ENCODE data around the gene TMEM245. TPM values are rescaled to one million over a fixed set of nuclear protein-coding genes. Genes with fewer than 3 reads are reported as not detected.

TMEM245 gene
- total RNA-seq, 1 experiment from 2014 or later: 110 TPM

DNA sequence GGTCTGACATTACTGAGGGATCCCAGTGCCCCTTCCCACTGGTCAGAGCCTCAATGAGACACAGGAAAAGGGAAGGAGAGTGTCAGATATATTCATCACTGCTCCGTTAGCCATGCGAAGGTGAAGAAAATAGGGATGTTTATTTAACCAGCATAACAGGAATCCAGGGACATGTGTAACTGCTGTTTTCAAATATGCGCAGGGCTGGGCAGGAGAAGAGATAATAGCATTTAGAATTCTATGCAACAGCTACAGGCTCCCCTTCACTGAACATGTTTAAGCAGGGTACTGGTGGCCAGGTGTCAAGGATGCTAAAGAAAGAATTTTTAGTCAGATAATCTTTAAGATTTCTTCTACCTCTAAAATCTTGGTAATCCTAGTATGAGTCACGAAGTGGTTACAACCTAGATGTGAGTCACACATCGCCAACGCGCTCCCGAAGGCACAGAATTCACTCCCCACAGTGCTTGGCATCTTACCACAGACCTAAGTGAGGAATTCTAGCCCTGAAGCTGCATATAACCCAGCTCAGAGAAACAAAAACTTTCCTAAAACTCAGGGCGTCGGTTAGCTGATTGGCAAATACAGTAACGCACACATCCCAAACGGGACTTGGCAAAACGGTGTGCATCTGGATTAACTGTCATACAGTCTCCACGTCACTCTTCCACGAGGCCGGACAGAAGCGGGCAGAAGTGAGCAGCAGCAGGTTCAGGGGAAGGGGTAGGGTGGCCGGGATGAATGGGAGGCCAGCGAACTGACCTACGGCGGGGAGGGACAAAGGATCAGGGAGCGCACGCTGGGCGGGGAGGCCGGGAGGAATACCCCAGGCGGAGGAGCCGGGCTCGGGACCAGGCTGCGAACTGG is 107.5 kb downstream of the TMEM245 start:
- ChIA-PET CTCF (no interaction called here), POLR2A (no interaction called here)
- no peaks in the 10 kb centered on the region for H3K9me3 Mint-ChIP-seq (ENCODE audit: unreplicated experiment)
- peak overlapping the region; percentile 94 for H3K4me3 Mint-ChIP-seq (ENCODE audit: unreplicated experiment)
- H3K27me3 Mint-ChIP-seq (ENCODE audit: insufficient read depth, unreplicated experiment): no peaks in the 10 kb centered on the region
- peak; percentile 52 to 61 for DNase-seq
- no peaks in the 10 kb centered on the region for H3K9me3 ChIP-seq
- intact Hi-C loops (cut with micrococcal nuclease; ENCODE audit: unreplicated experiment): loop anchor here (2.0 kb wide), 1 partner anchor 309 kb away; the partner anchor contains the start of gene EPB41L4B
- H3K4me3 ChIP-seq (ENCODE audit: low read depth, low read length): peak overlapping the region; percentile 73
- peak overlapping the region; percentile 77 for H3K27ac Mint-ChIP-seq (ENCODE audit: unreplicated experiment)
- H3K27me3 ChIP-seq (replicated peaks; ENCODE audit: control insufficient read depth, insufficient read depth, low read length): no peaks in the 10 kb centered on the region
- H3K4me1 Mint-ChIP-seq (ENCODE audit: low read depth, unreplicated experiment): peaks cover 20% of the 10 kb centered on the region
- H3K36me3 ChIP-seq (ENCODE audit: control insufficient read depth, insufficient read depth, low read length): no peaks in the 10 kb centered on the region; the same call in 1 of the 2 replicates
- TF ChIP-seq, protein P1, sequence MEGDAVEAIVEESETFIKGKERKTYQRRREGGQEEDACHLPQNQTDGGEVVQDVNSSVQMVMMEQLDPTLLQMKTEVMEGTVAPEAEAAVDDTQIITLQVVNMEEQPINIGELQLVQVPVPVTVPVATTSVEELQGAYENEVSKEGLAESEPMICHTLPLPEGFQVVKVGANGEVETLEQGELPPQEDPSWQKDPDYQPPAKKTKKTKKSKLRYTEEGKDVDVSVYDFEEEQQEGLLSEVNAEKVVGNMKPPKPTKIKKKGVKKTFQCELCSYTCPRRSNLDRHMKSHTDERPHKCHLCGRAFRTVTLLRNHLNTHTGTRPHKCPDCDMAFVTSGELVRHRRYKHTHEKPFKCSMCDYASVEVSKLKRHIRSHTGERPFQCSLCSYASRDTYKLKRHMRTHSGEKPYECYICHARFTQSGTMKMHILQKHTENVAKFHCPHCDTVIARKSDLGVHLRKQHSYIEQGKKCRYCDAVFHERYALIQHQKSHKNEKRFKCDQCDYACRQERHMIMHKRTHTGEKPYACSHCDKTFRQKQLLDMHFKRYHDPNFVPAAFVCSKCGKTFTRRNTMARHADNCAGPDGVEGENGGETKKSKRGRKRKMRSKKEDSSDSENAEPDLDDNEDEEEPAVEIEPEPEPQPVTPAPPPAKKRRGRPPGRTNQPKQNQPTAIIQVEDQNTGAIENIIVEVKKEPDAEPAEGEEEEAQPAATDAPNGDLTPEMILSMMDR (IDR thresholded peaks at IDR 0.05; ENCODE audit: insufficient read depth in 1 of 2, low read depth in 1 of 2, low read length in 1 of 2, severe bottlenecking in 1 of 2, unreplicated experiment in 1 of 2): no peak
- TSS peak; percentile 36 for BruUV-seq (replicated peaks)
- peaks cover 44% of the 10 kb centered on the region for H3K4me1 ChIP-seq
- H3K36me3 Mint-ChIP-seq (ENCODE audit: insufficient read depth, unreplicated experiment): peaks cover 64% of the 10 kb centered on the region

DNA sequence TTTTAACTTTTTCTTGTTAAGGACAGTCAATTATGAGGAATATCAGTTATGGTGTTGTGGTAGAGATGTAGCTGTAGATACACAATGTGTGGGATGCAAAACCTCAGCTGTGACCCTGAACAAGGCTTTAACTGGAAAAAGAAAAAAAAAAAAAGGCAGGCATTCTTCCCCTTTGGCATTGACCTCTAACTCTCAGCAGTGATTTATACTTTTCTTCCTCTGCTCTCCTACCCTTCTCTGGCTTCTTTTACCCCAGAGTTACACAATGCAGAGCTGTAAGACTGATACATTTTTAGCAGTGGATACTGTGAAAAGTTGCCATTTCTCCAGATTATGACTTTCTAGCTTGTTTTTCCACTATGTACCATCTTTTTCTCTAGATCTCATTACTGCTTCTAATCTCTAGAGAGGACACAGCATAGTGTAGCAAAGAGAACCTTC is 108.5 kb downstream of the TMEM245 start:
- H3K4me3 ChIP-seq (ENCODE audit: low read depth, low read length): no peak overlapping the region
- peak overlapping the region; percentile 77 for H3K27ac Mint-ChIP-seq (ENCODE audit: unreplicated experiment)

DNA sequence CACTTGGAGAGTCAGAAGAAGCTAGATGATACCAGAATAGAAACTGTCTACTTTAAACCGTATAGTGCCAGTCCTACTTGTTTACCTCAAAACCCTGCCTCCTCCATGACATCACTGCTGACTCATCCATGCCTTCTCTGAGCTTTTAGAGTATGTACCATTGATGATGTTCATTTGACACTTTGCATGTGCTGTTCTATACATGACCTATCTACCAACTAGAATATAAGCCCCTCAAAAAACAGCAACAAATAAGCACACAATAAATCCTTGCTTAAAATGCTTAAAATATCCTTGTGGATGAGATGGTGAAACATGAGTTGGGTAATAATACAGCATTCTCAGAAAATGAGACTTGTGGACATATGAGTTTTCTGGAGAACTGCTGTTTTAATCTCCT is 109.0 kb downstream of the TMEM245 start:
- no peaks in the 10 kb centered on the region for H3K9me3 Mint-ChIP-seq (ENCODE audit: unreplicated experiment)
- intact Hi-C loops (cut with micrococcal nuclease; ENCODE audit: unreplicated experiment): no loop called here
- no peaks in the 10 kb centered on the region for H3K27me3 Mint-ChIP-seq (ENCODE audit: insufficient read depth, unreplicated experiment)
- Histone ChIP-seq H3K4me1 (peaks cover 35% of the 10 kb centered on the region), H3K9me3 (peaks cover 3% of the 10 kb centered on the region; the same call in 1 of the 2 replicates), H3K36me3 (ENCODE audit: control insufficient read depth, insufficient read depth, low read length) (no peaks in the 10 kb centered on the region; the same call in 1 of the 2 replicates), H3K4me3 (ENCODE audit: low read depth, low read length) (no peak overlapping the region), H3K27me3 (replicated peaks; ENCODE audit: control insufficient read depth, insufficient read depth, low read length) (no peaks in the 10 kb centered on the region)
- BruUV-seq (replicated peaks): no TSS peak
- ChIA-PET POLR2A (no interaction called here), CTCF (no interaction called here)
- H3K27ac Mint-ChIP-seq (ENCODE audit: unreplicated experiment): no peak overlapping the region
- TF ChIP-seq, protein P1 (IDR thresholded peaks at IDR 0.05; ENCODE audit: insufficient read depth in 1 of 2, low read depth in 1 of 2, low read length in 1 of 2, severe bottlenecking in 1 of 2, unreplicated experiment in 1 of 2): no peak
- no peak for DNase-seq
- H3K4me3 Mint-ChIP-seq (ENCODE audit: unreplicated experiment): peak overlapping the region; percentile 94
- peaks cover 64% of the 10 kb centered on the region for H3K36me3 Mint-ChIP-seq (ENCODE audit: insufficient read depth, unreplicated experiment)
- peaks cover 20% of the 10 kb centered on the region for H3K4me1 Mint-ChIP-seq (ENCODE audit: low read depth, unreplicated experiment)

More for the DNA sequence above, 108.5 kb downstream of the TMEM245 start:
- no peak for DNase-seq
- no peaks in the 10 kb centered on the region for H3K9me3 ChIP-seq
- Mint-ChIP-seq H3K36me3 (ENCODE audit: insufficient read depth, unreplicated experiment) (peaks cover 64% of the 10 kb centered on the region), H3K4me1 (ENCODE audit: low read depth, unreplicated experiment) (peaks cover 20% of the 10 kb centered on the region), H3K4me3 (ENCODE audit: unreplicated experiment) (peak overlapping the region; percentile 94), H3K27me3 (ENCODE audit: insufficient read depth, unreplicated experiment) (no peaks in the 10 kb centered on the region), H3K9me3 (ENCODE audit: unreplicated experiment) (no peaks in the 10 kb centered on the region)
- H3K4me1 ChIP-seq: peaks cover 40% of the 10 kb centered on the region
- TF ChIP-seq, protein P1 (IDR thresholded peaks at IDR 0.05; ENCODE audit: insufficient read depth in 1 of 2, low read depth in 1 of 2, low read length in 1 of 2, severe bottlenecking in 1 of 2, unreplicated experiment in 1 of 2): no peak
- H3K27me3 ChIP-seq (replicated peaks; ENCODE audit: control insufficient read depth, insufficient read depth, low read length): no peaks in the 10 kb centered on the region
- H3K36me3 ChIP-seq (ENCODE audit: control insufficient read depth, insufficient read depth, low read length): no peaks in the 10 kb centered on the region; the same call in 1 of the 2 replicates
- intact Hi-C loops (cut with micrococcal nuclease; ENCODE audit: unreplicated experiment): no loop called here
- CTCF ChIA-PET: no interaction called here
- no TSS peak for BruUV-seq (replicated peaks)
- POLR2A ChIA-PET: no interaction called here
